ENCODE data around the gene TXNRD1.

TXNRD1 gene

GRCh38 chr12:104337030-104337558 lies 121.5 kb downstream of the TXNRD1 start:
- no peak for TF ChIP-seq CTCF (IDR thresholded peaks at IDR 0.05; ENCODE audit: insufficient read depth, missing control alignments)
- DNase-seq (ENCODE audit: insufficient read length, low spot score), result no peak
- no peak for FAIRE-seq

GRCh38 chr12:104339663-104340062 lies 124.1 kb downstream of the TXNRD1 start:
- FAIRE-seq (no peak), DNase-seq (ENCODE audit: insufficient read length, low spot score) (no peak)

GRCh38 chr12:104340177-104340576 lies 124.6 kb downstream of the TXNRD1 start:
- no peak for FAIRE-seq
- TF ChIP-seq CTCF (IDR thresholded peaks at IDR 0.05; ENCODE audit: insufficient read depth, missing control alignments), result no peak
- no peak for DNase-seq (ENCODE audit: insufficient read length, low spot score)

More at GRCh38 chr12:104339663-104340062, 124.1 kb downstream of the TXNRD1 start:
- TF ChIP-seq CTCF (IDR thresholded peaks at IDR 0.05; ENCODE audit: insufficient read depth, missing control alignments), result no peak

- TF ChIP-seq CTCF (IDR thresholded peaks at IDR 0.05; ENCODE audit: insufficient read depth, missing control alignments), result no peak
- DNase-seq (ENCODE audit: insufficient read length, low spot score), result no peak
- FAIRE-seq, result no peak
Measured at GRCh38 chr12:104340925-104341611, 125.5 kb downstream of the TXNRD1 start.

- DNase-seq (ENCODE audit: insufficient read length, low spot score), result no peak
- FAIRE-seq, result no peak
- no peak for TF ChIP-seq CTCF (IDR thresholded peaks at IDR 0.05; ENCODE audit: insufficient read depth, missing control alignments)
Measured at GRCh38 chr12:104342147-104342546, 126.6 kb downstream of the TXNRD1 start.

- TF ChIP-seq CTCF (IDR thresholded peaks at IDR 0.05; ENCODE audit: insufficient read depth, missing control alignments), result no peak
- DNase-seq (ENCODE audit: insufficient read length, low spot score) (no peak), FAIRE-seq (no peak)
Measured at GRCh38 chr12:104342635-104343249, 127.2 kb downstream of the TXNRD1 start.

GRCh38 chr12:104344682-104345081 lies 129.1 kb downstream of the TXNRD1 start:
- no peak for TF ChIP-seq CTCF (IDR thresholded peaks at IDR 0.05; ENCODE audit: insufficient read depth, missing control alignments)
- FAIRE-seq (no peak), DNase-seq (ENCODE audit: insufficient read length, low spot score) (no peak)

Data from D721Med (cell line).